Measurements from ENCODE around the gene YTHDC2.

Gene YTHDC2

GRCh38 chr5:113513384-113514288 is at the start of gene YTHDC2:
Gene YTHDC2 (plus strand): TSS chr5:113513694. CDS start chr5:113513896, 202 bp downstream.
- DNase-seq (ENCODE audit: low spot score) = peak; percentile 91

GRCh38 chr5:113474100-113474728 is 39.3 kb upstream of the YTHDC2 start:
- DNase-seq (ENCODE audit: low spot score) = no peak

DNA sequence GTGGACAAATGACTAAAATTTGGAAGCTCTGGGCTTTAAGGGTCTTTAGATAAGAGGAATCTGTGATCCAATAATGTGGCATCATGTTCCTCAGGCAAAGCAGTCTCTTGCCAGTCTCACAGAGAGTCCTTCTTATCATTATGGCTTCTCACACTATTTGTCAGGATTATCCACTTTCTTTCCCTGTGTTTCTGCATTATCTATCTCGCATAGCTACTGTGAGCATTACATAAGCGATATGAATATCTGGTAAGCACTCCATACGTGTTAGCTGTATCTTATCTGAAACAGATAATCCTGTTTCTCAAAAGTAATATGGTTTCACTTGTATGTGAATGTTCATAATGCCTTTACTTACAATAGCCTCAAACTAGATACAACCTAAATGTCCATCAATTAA is 34.8 kb upstream of the YTHDC2 start:
- no peak for DNase-seq (ENCODE audit: low spot score)

GRCh38 chr5:113480243-113480642 is 33.3 kb upstream of the YTHDC2 start:
- no peak for DNase-seq (ENCODE audit: low spot score)

- no peak for DNase-seq (ENCODE audit: low spot score)
Observed at GRCh38 chr5:113487416-113487780, 26.1 kb upstream of the YTHDC2 start.

DNA sequence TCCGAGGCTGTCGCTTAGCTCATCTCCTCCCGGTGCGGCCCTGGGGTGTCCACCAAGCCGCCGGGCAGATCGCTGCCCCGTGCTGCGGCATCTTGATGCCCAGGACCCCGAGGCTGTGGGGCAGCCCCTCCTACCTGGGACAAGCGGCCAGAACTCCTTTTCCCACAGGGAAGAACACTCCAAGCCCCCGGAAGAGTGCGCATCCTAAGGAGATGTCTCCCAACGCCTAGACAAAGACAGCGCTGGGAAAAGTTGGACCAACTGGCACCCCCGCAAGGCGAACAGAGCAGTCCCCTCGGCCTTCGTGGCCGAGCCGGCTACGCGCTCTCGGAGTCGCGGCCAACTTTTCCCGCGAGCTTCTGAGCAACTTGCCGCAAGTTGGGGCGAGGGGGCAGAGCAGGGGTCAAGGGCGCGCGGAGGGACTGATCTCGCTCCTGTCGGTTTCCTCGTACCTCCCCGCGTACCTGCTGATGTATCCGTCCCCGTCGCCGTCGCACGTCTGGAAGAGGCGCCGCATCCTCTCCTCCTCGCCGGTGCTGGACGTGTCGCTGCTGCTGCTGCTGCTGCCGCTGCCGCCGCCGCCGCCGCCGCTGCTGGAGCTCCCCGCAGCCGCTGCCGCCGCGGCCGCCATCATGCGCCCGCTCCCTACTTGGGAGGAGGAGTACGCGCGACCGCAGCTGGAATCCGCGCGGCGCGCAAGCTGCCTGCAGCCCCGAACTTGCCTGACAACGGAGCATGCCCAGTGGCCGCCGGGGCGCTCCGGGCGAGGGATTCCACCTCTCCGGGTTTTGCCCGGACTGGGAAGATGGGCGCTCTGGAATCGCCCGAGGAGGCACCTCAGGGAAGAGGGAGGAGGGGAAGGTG is 25.5 kb upstream of the YTHDC2 start, which contains the start of gene MCC:
TSS of gene MCC (minus strand) at position 673 of the 864 bp plus-strand sequence.
- peak; percentile 51 for DNase-seq (ENCODE audit: low spot score)

DNA sequence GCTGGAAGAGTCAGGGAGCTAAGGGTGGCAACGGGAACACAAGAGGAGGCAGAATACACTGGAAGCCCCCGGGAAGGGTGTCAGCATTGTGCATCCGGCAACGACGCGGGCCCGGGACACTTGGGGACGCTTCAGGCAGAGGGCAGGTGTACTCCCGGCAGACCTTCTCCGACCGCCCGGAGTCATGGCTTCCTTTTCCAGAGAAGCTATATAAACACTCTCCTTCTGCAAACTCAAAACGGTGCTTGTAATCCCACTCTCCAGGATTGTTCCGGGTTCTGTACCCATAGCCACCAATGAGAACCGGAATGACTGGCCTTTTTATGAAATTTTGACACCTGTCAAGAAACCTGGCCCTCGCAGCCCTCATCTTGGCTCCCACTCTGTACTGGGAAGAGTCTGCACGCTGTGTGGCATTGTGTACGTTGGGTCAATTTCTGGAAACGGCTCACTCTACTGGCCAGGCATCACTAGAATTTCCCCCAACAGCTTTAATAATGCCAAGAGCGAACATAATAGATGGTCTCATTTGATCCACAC is 24.8 kb upstream of the YTHDC2 start:
- DNase-seq (ENCODE audit: low spot score) = no peak

DNA sequence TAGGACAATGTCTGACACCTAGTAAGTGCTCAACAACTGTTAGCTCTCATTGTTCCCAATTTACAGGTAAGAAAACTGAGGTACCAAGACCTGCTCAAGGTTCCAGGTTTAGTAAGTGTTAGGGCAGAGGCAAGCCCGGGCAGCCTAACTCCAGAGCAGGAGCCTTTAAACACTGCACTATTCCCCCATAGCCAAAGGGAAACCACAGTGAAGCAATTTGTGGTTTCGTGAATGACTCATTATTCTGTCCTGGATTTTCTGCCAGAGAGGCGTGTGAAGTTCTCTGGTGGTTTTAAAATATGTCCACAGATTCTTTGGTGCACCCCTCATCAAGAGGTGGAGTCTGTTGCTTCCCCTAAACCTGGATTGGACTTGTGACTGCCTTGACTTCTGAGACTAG is 24.2 kb upstream of the YTHDC2 start:
- no peak for DNase-seq (ENCODE audit: low spot score)

GRCh38 chr5:113490317-113490716 is 23.2 kb upstream of the YTHDC2 start:
- no peak for DNase-seq (ENCODE audit: low spot score)

DNA sequence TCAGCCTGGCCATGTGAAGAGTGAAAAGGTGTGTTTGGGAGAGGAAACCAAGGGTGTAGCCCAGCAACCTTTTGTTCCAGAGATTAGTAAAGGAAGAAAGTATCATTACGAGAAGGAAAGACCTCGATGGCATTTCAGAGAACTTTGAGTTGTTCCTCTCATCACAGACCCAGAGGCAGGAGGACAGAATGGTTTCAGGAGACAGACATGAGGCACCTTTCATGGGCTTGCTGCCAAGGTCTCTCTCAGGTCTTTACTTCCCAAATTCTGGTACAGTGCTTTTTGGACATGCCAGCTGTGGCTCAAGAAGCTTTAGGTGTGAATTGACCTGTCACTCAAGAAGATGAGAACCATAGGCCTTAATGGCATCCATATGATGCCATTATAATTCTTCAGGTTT is 22.5 kb upstream of the YTHDC2 start:
- no peak for DNase-seq (ENCODE audit: low spot score)

- DNase-seq (ENCODE audit: low spot score) = no peak
Observed at GRCh38 chr5:113493446-113493845, 20.0 kb upstream of the YTHDC2 start.

DNA sequence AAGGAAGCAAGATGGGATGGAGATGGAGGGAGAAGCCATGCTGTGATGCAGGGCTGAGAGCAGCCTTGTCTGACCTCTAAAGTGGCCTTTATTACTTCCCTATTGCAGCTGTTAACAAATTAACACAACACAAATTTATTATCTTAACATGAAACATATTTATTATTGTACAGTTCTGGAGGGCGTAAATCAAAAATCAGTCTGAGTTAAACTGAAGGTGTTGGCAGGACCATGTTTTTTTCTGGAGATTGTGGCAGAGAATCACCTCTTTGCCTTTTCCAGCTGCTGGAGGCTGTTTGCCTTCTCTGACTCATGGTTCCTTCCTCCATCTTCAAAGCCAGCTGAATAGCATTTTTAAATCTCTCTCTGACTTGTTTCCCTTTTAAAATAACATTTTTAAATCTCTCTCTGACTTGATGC is 18.1 kb upstream of the YTHDC2 start:
- DNase-seq (ENCODE audit: low spot score) = peak; percentile 52

- DNase-seq (ENCODE audit: low spot score) = no peak
Observed at GRCh38 chr5:113502073-113502472, 11.4 kb upstream of the YTHDC2 start.

- no peak for DNase-seq (ENCODE audit: low spot score)
Observed at GRCh38 chr5:113503146-113503545, 10.3 kb upstream of the YTHDC2 start.

DNA sequence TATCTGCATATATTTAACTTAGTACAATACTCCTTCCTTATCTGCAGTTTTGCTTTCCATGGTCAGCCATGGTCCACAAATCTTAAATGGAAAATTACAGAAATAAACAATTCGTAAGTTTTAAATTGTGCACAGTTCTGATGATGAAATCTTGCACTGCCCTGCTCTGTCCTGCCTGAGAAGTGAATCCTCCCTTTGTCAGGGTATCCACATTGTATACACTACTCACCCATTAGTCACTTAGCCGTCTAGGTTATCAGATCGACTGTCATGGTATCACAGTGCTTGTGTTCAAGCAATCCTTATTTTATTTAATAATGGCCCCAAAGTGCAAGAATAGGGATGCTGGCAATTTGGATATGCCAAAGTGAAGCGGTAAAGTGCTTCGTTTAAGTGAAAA is 8.3 kb upstream of the YTHDC2 start:
- no peak for DNase-seq (ENCODE audit: low spot score)

- DNase-seq (ENCODE audit: low spot score) = no peak
Observed at GRCh38 chr5:113507601-113508000, 5.9 kb upstream of the YTHDC2 start.

GRCh38 chr5:113508756-113509155 is 4.7 kb upstream of the YTHDC2 start:
- no peak for DNase-seq (ENCODE audit: low spot score)

GRCh38 chr5:113510836-113511451 is 2.5 kb upstream of the YTHDC2 start:
- no peak for DNase-seq (ENCODE audit: low spot score)

DNA sequence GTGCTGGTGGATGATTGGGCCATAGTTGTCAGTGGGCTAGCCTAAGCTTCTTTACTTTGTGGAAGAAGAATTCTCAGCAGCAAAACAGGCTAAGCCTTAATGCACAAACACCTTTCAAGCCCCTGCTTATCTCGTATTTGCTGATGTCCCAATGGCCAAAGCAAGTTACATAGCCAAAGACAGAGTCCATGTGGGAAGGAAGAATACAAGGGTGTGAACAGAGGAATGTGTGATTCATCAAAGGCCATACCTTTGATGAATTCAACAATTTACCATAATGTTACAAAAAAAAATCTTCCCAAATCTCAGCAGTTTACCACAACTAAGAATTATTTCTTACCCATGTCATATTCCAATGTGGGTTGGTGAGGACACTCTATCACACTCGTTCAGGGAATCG is 1.2 kb upstream of the YTHDC2 start:
- DNase-seq (ENCODE audit: low spot score) = no peak

DNA sequence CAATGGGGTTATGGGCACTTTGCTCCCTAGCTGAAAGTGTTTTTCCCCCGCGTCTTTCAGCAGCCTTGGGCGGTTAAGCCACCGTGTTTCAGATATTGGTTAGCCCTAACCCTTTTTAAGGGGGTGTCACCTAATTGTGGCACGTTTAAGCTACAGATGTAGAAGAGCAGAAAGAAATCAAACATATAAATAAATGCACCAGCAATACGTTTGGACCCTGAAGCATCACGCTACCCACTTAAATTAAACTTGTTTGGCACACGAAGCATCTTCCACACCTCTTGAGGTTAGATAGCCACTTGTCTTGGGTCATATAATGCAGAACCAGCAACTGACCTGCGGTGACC is 768 bp downstream of the YTHDC2 start:
- DNase-seq (ENCODE audit: low spot score) = no peak

- DNase-seq (ENCODE audit: low spot score) = no peak
Observed at GRCh38 chr5:113518884-113519283, 5.4 kb downstream of the YTHDC2 start.

- no peak for DNase-seq (ENCODE audit: low spot score)
Observed at GRCh38 chr5:113519412-113519811, 5.9 kb downstream of the YTHDC2 start.

Data from kidney capillary endothelial cell (primary cell).